Measurements from ENCODE around the gene IQSEC2.

Gene IQSEC2

DNA sequence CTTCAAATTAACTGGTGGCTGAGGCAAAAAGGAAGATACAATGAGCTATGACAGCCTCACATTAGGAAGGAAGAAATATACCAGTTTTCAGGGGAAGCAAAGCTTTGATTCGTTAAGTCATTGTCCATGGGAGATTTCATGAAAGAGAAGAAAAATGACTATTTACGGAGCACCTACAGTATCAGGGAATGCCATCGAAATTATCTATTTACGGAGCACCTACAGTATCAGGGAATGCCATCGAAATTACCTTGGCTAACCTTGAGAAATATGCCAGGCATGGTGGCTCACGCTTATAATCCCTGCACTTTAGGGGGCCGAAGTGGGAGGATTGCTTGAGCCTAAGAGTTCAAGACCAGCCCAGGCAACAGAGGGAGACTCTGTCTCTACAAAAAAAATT is 28.5 kb upstream of the IQSEC2 start:
- no peaks in the 10 kb centered on the region for H3K79me2 ChIP-seq (ENCODE audit: insufficient read depth, low read length)
- H3K4me2 ChIP-seq (ENCODE audit: low read length): no peak overlapping the region
- no peaks in the 10 kb centered on the region for H3F3A ChIP-seq (ENCODE audit: insufficient read depth, low read length)
- H3K4me3 ChIP-seq (ENCODE audit: low read depth, low read length, poor library complexity, severe bottlenecking): no peak overlapping the region
- no peaks in the 10 kb centered on the region for H4K20me1 ChIP-seq (ENCODE audit: insufficient read depth, low read length)
- no peak overlapping the region for H3K9ac ChIP-seq (ENCODE audit: low read length)
- no peaks in the 10 kb centered on the region for H3K27me3 ChIP-seq (ENCODE audit: insufficient read depth, low read length)
- TF ChIP-seq CTCF (IDR thresholded peaks at IDR 0.05; ENCODE audit: low read length) (no peak), EZH2 (IDR thresholded peaks at IDR 0.05; ENCODE audit: borderline replicate concordance, low read length) (no peak)
- peaks cover 8% of the 10 kb centered on the region for H3K4me1 ChIP-seq (ENCODE audit: insufficient read depth, low read length, severe bottlenecking)
- H3K9me2 ChIP-seq (ENCODE audit: low read depth, low read length): no peaks in the 10 kb centered on the region
- H2AFZ ChIP-seq (ENCODE audit: low read length): no peak overlapping the region
- H3K27ac ChIP-seq (ENCODE audit: low read depth, low read length, poor library complexity, severe bottlenecking): no peak overlapping the region
- H3K36me3 ChIP-seq (ENCODE audit: insufficient read depth, low read length): no peaks in the 10 kb centered on the region
- no peaks in the 10 kb centered on the region for H3K9me3 ChIP-seq (ENCODE audit: low read length)

- Histone ChIP-seq H3K36me3 (ENCODE audit: insufficient read depth, low read length) (no peaks in the 10 kb centered on the region), H3K4me2 (ENCODE audit: low read length) (no peak overlapping the region), H4K20me1 (ENCODE audit: insufficient read depth, low read length) (no peaks in the 10 kb centered on the region), H3K9ac (ENCODE audit: low read length) (no peak overlapping the region), H3K27ac (ENCODE audit: low read depth, low read length, poor library complexity, severe bottlenecking) (no peak overlapping the region), H3K27me3 (ENCODE audit: insufficient read depth, low read length) (no peaks in the 10 kb centered on the region), H3K4me1 (ENCODE audit: insufficient read depth, low read length, severe bottlenecking) (peaks cover 8% of the 10 kb centered on the region), H3K79me2 (ENCODE audit: insufficient read depth, low read length) (no peaks in the 10 kb centered on the region), H3K9me3 (ENCODE audit: low read length) (no peaks in the 10 kb centered on the region), H3K9me2 (ENCODE audit: low read depth, low read length) (no peaks in the 10 kb centered on the region), H3F3A (ENCODE audit: insufficient read depth, low read length) (no peaks in the 10 kb centered on the region), H3K4me3 (ENCODE audit: low read depth, low read length, poor library complexity, severe bottlenecking) (no peak overlapping the region), H2AFZ (ENCODE audit: low read length) (no peak overlapping the region)
- TF ChIP-seq CTCF (IDR thresholded peaks at IDR 0.05; ENCODE audit: low read length) (no peak), EZH2 (IDR thresholded peaks at IDR 0.05; ENCODE audit: borderline replicate concordance, low read length) (no peak)
Measured at GRCh38 chrX:53308836-53309235, 27.5 kb upstream of the IQSEC2 start.

GRCh38 chrX:53305996-53306937 is 24.9 kb upstream of the IQSEC2 start:
- H4K20me1 ChIP-seq (ENCODE audit: insufficient read depth, low read length): no peaks in the 10 kb centered on the region
- no peaks in the 10 kb centered on the region for H3K79me2 ChIP-seq (ENCODE audit: insufficient read depth, low read length)
- TF ChIP-seq CTCF (IDR thresholded peaks at IDR 0.05; ENCODE audit: low read length): no peak
- TF ChIP-seq EZH2 (IDR thresholded peaks at IDR 0.05; ENCODE audit: borderline replicate concordance, low read length): no peak
- H3K9me2 ChIP-seq (ENCODE audit: low read depth, low read length): no peaks in the 10 kb centered on the region
- H3K9ac ChIP-seq (ENCODE audit: low read length): no peak overlapping the region
- no peak overlapping the region for H3K4me3 ChIP-seq (ENCODE audit: low read depth, low read length, poor library complexity, severe bottlenecking)
- H3K27me3 ChIP-seq (ENCODE audit: insufficient read depth, low read length): no peaks in the 10 kb centered on the region
- H3K9me3 ChIP-seq (ENCODE audit: low read length): no peaks in the 10 kb centered on the region
- H3F3A ChIP-seq (ENCODE audit: insufficient read depth, low read length): no peaks in the 10 kb centered on the region
- no peaks in the 10 kb centered on the region for H3K4me1 ChIP-seq (ENCODE audit: insufficient read depth, low read length, severe bottlenecking)
- no peak overlapping the region for H3K27ac ChIP-seq (ENCODE audit: low read depth, low read length, poor library complexity, severe bottlenecking)
- H3K4me2 ChIP-seq (ENCODE audit: low read length): no peak overlapping the region
- H2AFZ ChIP-seq (ENCODE audit: low read length): no peak overlapping the region
- H3K36me3 ChIP-seq (ENCODE audit: insufficient read depth, low read length): no peaks in the 10 kb centered on the region

Data from OCI-LY1 (cell line).